ENCODE data around the gene PIK3R5.

Gene PIK3R5

DNA sequence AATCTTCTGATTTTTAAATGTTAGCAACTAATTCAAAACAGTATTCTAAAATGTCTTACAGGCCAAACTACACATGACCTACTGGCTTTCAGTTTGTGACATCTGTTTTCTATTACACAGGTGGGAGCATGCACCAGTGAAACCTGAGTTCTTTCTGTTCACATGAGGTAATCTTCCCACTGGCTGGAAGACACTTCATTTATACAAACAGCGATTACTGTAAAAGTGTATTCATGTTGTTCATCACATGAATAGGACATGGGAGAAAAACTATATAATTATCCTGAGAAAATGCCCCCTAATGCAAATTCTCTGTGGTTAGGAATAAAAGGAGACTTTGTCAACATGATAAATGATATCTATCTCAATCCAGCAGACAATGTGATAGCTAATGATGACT lies 11.1 kb upstream of the PIK3R5 start:
- Histone ChIP-seq H3F3A (ENCODE audit: control insufficient read depth, insufficient read depth) (no peaks in the 10 kb centered on the region), H3K9me3 (ENCODE audit: control insufficient read depth, insufficient read depth, low read length) (no peaks in the 10 kb centered on the region), H4K20me1 (ENCODE audit: control insufficient read depth, insufficient read depth, low read depth, low read length) (no peaks in the 10 kb centered on the region), H3K79me2 (ENCODE audit: control insufficient read depth, low read length) (no peaks in the 10 kb centered on the region), H3K27me3 (ENCODE audit: control insufficient read depth, low read length) (peaks cover 7% of the 10 kb centered on the region; the same call in 1 of the 2 replicates), H3K27ac (ENCODE audit: low read depth, low read length) (no peak overlapping the region), H3K4me1 (ENCODE audit: control insufficient read depth, low read length) (no peaks in the 10 kb centered on the region), H3K9me2 (replicated peaks; ENCODE audit: control insufficient read depth, low read length) (no peaks in the 10 kb centered on the region), H3K36me3 (ENCODE audit: control insufficient read depth, low read length) (no peaks in the 10 kb centered on the region), H3K4me2 (ENCODE audit: low read length) (no peak overlapping the region), H3K4me3 (ENCODE audit: low read length) (no peak overlapping the region)
- TF ChIP-seq EZH2phosphoT487 (IDR thresholded peaks at IDR 0.05; ENCODE audit: borderline replicate concordance, low read length), result no peak
- TF ChIP-seq, protein P1, sequence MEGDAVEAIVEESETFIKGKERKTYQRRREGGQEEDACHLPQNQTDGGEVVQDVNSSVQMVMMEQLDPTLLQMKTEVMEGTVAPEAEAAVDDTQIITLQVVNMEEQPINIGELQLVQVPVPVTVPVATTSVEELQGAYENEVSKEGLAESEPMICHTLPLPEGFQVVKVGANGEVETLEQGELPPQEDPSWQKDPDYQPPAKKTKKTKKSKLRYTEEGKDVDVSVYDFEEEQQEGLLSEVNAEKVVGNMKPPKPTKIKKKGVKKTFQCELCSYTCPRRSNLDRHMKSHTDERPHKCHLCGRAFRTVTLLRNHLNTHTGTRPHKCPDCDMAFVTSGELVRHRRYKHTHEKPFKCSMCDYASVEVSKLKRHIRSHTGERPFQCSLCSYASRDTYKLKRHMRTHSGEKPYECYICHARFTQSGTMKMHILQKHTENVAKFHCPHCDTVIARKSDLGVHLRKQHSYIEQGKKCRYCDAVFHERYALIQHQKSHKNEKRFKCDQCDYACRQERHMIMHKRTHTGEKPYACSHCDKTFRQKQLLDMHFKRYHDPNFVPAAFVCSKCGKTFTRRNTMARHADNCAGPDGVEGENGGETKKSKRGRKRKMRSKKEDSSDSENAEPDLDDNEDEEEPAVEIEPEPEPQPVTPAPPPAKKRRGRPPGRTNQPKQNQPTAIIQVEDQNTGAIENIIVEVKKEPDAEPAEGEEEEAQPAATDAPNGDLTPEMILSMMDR (IDR thresholded peaks at IDR 0.05; ENCODE audit: low read depth, low read length, poor library complexity, severe bottlenecking), result no peak

DNA sequence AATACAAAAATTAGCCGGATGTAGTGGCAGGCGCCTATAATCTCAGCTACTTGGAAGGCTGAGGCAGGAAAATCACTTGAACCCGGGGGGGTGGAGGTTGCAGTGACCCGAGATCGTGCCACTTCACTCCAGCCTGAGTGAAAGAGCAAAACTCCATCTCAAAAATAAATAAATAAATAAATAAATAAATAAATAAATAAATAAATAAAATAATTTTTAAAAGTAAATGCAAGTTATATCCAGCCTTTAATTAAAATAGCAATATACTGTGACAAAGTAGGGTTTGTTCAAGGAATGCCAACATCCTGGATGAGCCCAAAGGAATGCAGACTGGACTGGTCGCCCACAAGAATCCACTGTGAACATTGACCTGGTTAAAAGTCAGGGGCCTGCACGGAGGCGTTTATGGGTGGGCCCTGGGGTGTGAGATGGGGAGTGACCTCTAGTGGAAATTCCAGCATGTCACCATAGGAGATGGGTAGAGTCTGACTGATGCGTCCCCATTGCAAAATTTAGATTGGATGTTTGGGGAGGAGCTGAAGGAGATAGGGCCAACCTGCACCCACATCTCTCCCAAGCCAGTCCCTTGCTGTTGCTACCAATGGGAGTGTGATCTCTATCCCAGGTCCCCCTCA lies 9.7 kb upstream of the PIK3R5 start:
- Histone ChIP-seq H3K36me3 (ENCODE audit: control insufficient read depth, low read length) (no peaks in the 10 kb centered on the region), H3K79me2 (ENCODE audit: control insufficient read depth, low read length) (no peaks in the 10 kb centered on the region), H4K20me1 (ENCODE audit: control insufficient read depth, insufficient read depth, low read depth, low read length) (no peaks in the 10 kb centered on the region), H3K9me2 (replicated peaks; ENCODE audit: control insufficient read depth, low read length) (no peaks in the 10 kb centered on the region), H3K9me3 (ENCODE audit: control insufficient read depth, insufficient read depth, low read length) (no peaks in the 10 kb centered on the region), H3K27me3 (ENCODE audit: control insufficient read depth, low read length) (peaks cover 7% of the 10 kb centered on the region; the same call in 1 of the 2 replicates), H3K4me1 (ENCODE audit: control insufficient read depth, low read length) (no peaks in the 10 kb centered on the region), H3K4me3 (ENCODE audit: low read length) (no peak overlapping the region), H3F3A (ENCODE audit: control insufficient read depth, insufficient read depth) (no peaks in the 10 kb centered on the region), H3K4me2 (ENCODE audit: low read length) (no peak overlapping the region), H3K27ac (ENCODE audit: low read depth, low read length) (no peak overlapping the region)
- no peak for TF ChIP-seq EZH2phosphoT487 (IDR thresholded peaks at IDR 0.05; ENCODE audit: borderline replicate concordance, low read length)
- TF ChIP-seq, protein P1 (IDR thresholded peaks at IDR 0.05; ENCODE audit: low read depth, low read length, poor library complexity, severe bottlenecking), result no peak

DNA sequence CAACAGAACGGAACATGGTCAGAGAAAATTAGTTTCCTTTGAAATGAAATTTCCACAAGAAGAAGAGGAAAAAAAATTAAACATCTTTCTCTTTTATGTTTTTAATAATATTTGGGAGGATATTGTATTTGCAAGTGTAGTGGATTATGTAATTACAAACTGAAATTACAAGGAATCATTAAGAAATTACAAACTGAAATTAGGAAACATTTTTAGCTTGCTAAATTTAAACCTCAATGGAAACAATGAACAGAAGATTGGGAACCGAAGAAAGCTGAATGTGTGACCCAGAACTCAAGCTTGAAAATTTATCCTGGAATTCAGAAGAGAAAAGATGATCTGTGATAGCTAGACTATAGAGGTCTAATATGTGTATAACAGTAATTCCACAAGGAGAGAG lies 4.4 kb upstream of the PIK3R5 start:
- no peak overlapping the region for H3K27ac ChIP-seq (ENCODE audit: low read depth, low read length)
- TF ChIP-seq, protein P1 (IDR thresholded peaks at IDR 0.05; ENCODE audit: low read depth, low read length, poor library complexity, severe bottlenecking), result no peak
- TF ChIP-seq EZH2phosphoT487 (IDR thresholded peaks at IDR 0.05; ENCODE audit: borderline replicate concordance, low read length), result no peak
- no peaks in the 10 kb centered on the region for H3K36me3 ChIP-seq (ENCODE audit: control insufficient read depth, low read length)
- H3F3A ChIP-seq (ENCODE audit: control insufficient read depth, insufficient read depth), result no peaks in the 10 kb centered on the region
- H4K20me1 ChIP-seq (ENCODE audit: control insufficient read depth, insufficient read depth, low read depth, low read length), result no peaks in the 10 kb centered on the region
- no peaks in the 10 kb centered on the region for H3K79me2 ChIP-seq (ENCODE audit: control insufficient read depth, low read length)
- no peak overlapping the region for H3K4me3 ChIP-seq (ENCODE audit: low read length)
- H3K9me2 ChIP-seq (replicated peaks; ENCODE audit: control insufficient read depth, low read length), result no peaks in the 10 kb centered on the region
- H3K4me1 ChIP-seq (ENCODE audit: control insufficient read depth, low read length), result peaks cover 13% of the 10 kb centered on the region
- no peak overlapping the region for H3K4me2 ChIP-seq (ENCODE audit: low read length)
- H3K9me3 ChIP-seq (ENCODE audit: control insufficient read depth, insufficient read depth, low read length), result no peaks in the 10 kb centered on the region; the same call in 1 of the 2 replicates
- peaks cover 15% of the 10 kb centered on the region for H3K27me3 ChIP-seq (ENCODE audit: control insufficient read depth, low read length)

Measured in DOHH2 (cell line).